K562 (cell line): ENCODE measurements around the gene NRN1L. TPM values are rescaled to one million over a fixed set of nuclear protein-coding genes. Genes with fewer than 3 reads are reported as not detected.
"Not testable (repeated sequence)": the region's sequence is repeated elsewhere in the genome, so short reads cannot be mapped to it uniquely, and the experiment has no call there.

Experiments used
- ATAC-seq: fragments of 200-7000 bp; cut with Tn5 transposase; 3 replicates; pipeline ENCODE4 v1.9.1; 2020; ENCODE audit warnings: moderate library complexity
- BruUV-seq: library from RNA; stranded (reverse); fragments of 400-500 nt; replicated peaks from 2 replicates; lab custom pipeline; 2021; lab: Mats Ljungman, UMichigan
- CTCF ChIA-PET: fragments of 300-600 bp; formaldehyde crosslinking; extraction: SDS; loops from one replicate; lab custom pipeline; 2021; ENCODE audit warnings: low intra/inter-chr PET ratio; lab: Yijun Ruan, JAX
- POLR2A ChIA-PET: fragments of 300-600, 350-650 bp; sonication (Branson Sonifier 250); formaldehyde crosslinking; extraction: SDS; loops from one replicate; lab custom pipeline; 2021; ENCODE audit warnings: antibody characterized with exemption, inconsistent platforms; lab: Yijun Ruan, JAX
- DNase-seq, 4 experiments: peaks; one replicate each; pipeline versions ENCODE4 v3.0.0 to v3.0.0-alpha.2; 2011 to 2018; ENCODE audit warnings: low spot score in 3 of 4, mixed read lengths in 3 of 4; ENCODE audit errors: extremely low read depth in 1 of 4
- FAIRE-seq: peaks from 2 replicates; lab custom pipeline; 2011; peaks lifted over from hg19 to GRCh38; lab: Jason Lieb, UNC
- H2AFZ ChIP-seq: 2 replicates; pipeline ENCODE4 v1.6.0; 2011; ENCODE audit warnings: low read depth, low read length, control low read depth, inconsistent platforms
- H3K27ac ChIP-seq: fragments of 200-600 bp; 3 replicates; pipeline ENCODE4 v1.8.0; 2011; ENCODE audit warnings: low read depth, mild to moderate bottlenecking, control low read depth, inconsistent platforms, low read length, moderate library complexity, mixed read lengths; ENCODE audit errors: extremely low read depth
- H3K27me3 ChIP-seq, 2 experiments: fragments of 300-600 bp in 1 of 2; 2 replicates in 1 of 2; 3 replicates in 1 of 2; pipeline versions ENCODE4 v1.6.0 to v1.8.0; 2011; ENCODE audit warnings: inconsistent platforms in 2 of 2, low read length in 2 of 2, mild to moderate bottlenecking in 1 of 2, mixed read lengths in 1 of 2, moderate library complexity in 1 of 2; ENCODE audit not compliant: control insufficient read depth in 2 of 2, insufficient read depth in 2 of 2
- H3K36me3 ChIP-seq: fragments of 300-600 bp; 3 replicates; pipeline ENCODE4 v1.8.0; 2011; ENCODE audit warnings: mild to moderate bottlenecking, low read length, inconsistent platforms; ENCODE audit not compliant: control insufficient read depth, insufficient read depth
- H3K4me1 ChIP-seq, 2 experiments: fragments of 200-600 bp in 1 of 2; replicated peaks in 1 of 2; 2 replicates in 1 of 2; 3 replicates in 1 of 2; pipeline versions ENCODE4 v1.5.1 to v1.8.0; 2011; ENCODE audit warnings: inconsistent platforms in 2 of 2, low read length in 2 of 2, mild to moderate bottlenecking in 1 of 2, mixed read lengths in 1 of 2, moderate library complexity in 1 of 2; ENCODE audit not compliant: control insufficient read depth in 2 of 2, insufficient read depth in 2 of 2
- H3K4me2 ChIP-seq: 2 replicates; pipeline ENCODE4 v1.6.1; 2011; ENCODE audit warnings: low read length, control low read depth, inconsistent platforms, mixed read lengths; ENCODE audit not compliant: insufficient read depth
- H3K4me3 ChIP-seq: fragments of 200-600 bp; sonication (generic), shearing (Covaris generic); 2 replicates; pipeline ENCODE4 v1.5.1; 2016; ENCODE audit warnings: control low read depth, inconsistent platforms
- H3K79me2 ChIP-seq: fragments of 200-600 bp; 3 replicates; pipeline ENCODE4 v1.8.0; 2011; ENCODE audit warnings: low read length, inconsistent platforms; ENCODE audit not compliant: control insufficient read depth, insufficient read depth
- H3K9ac ChIP-seq, 2 experiments: 2 replicates each; pipeline versions ENCODE4 v1.6.0 to v1.6.1; 2011; ENCODE audit warnings: low read depth in 2 of 2, low read length in 2 of 2, control low read depth in 1 of 2, inconsistent platforms in 1 of 2, mild to moderate bottlenecking in 1 of 2, mixed read lengths in 1 of 2; ENCODE audit not compliant: insufficient read depth in 1 of 2
- H3K9me1 ChIP-seq: one replicate; pipeline ENCODE4 v1.6.0; 2011; ENCODE audit warnings: inconsistent platforms, mild to moderate bottlenecking, low read length, moderate library complexity; ENCODE audit not compliant: control insufficient read depth, insufficient read depth
- H3K9me3 ChIP-seq: replicated peaks from 2 replicates; pipeline ENCODE4 v1.5.1; 2011; ENCODE audit warnings: low read depth, low read length, inconsistent platforms; ENCODE audit not compliant: control insufficient read depth, insufficient read depth
- H4K20me1 ChIP-seq: replicated peaks from 2 replicates; pipeline ENCODE4 v1.6.1; 2011; ENCODE audit warnings: low read length, inconsistent platforms, mixed read lengths; ENCODE audit not compliant: control insufficient read depth, insufficient read depth
- MAFG ChIP-seq: fragments of 450-650 bp; conservative IDR thresholded peaks from 2 replicates; pipeline ENCODE4 v1.6.1; 2016; ENCODE audit warnings: missing genetic modification characterization, missing compliant biosample characterization
- RBM25 ChIP-seq: fragments of 200-400 bp; formaldehyde crosslinking; IDR thresholded peaks from 2 replicates; pipeline ENCODE4 v1.6.1; 2018; ENCODE audit warnings: low read length, low read depth, moderate library complexity; ENCODE audit not compliant: severe bottlenecking
- ZNF140 ChIP-seq: fragments of 250-450 bp; sonication (Bioruptor Pico); IDR thresholded peaks from 2 replicates; pipeline ENCODE4 v1.8.0; 2021; ENCODE audit warnings: moderate library complexity, mild to moderate bottlenecking, inconsistent platforms
- ZNF24 ChIP-seq: fragments of 450-650 bp; IDR thresholded peaks from 2 replicates; pipeline ENCODE4 v1.6.1; 2016
- WGBS: fragments of 100-300 bp; shearing (Covaris generic); methylation state at CpG from one replicate; pipeline ENCODE4 v1.1.6; 2016; ENCODE audit warnings: low coverage, mixed read lengths; ENCODE audit not compliant: insufficient coverage; ENCODE audit errors: missing lambda C conversion rate; 5-methylcytosine and 5-hydroxymethylcytosine counted together
- in situ Hi-C: fragments of 300-500 bp; cut with MboI; formaldehyde crosslinking; loops from 4 replicates; pipeline ENCODE4 v1.15.0; 2018; ENCODE audit warnings: inconsistent platforms, mixed read lengths
- intact Hi-C: fragments of 100-400 bp; cut with micrococcal nuclease; formaldehyde crosslinking; loops from 2 replicates; pipeline ENCODE4 v1.14.2; 2022
- polyA plus RNA-seq, 8 experiments: library from polyadenylated mRNA; depleted of rRNA in 4 of 8; stranded (reverse) in 5 of 8; unstranded in 3 of 8; fragments of >200 nt; fragmentation: Nextera tagmentation in 2 of 8; fragmentation: Illumina TruSeq in 1 of 8; extraction: Ambion mirVana in 2 of 8; extraction: Trizol in 1 of 8; gene quantifications; 2 replicates each; pipeline versions ENCODE4 v1.2.1 to v1.2.3, GENCODE V29; 2011 to 2014; ENCODE audit warnings: inconsistent platforms in 1 of 8, missing spikeins in 1 of 8
- total RNA-seq, 7 experiments: library from RNA; depleted of rRNA in 6 of 7; stranded (reverse); fragments of >200 nt in 6 of 7; fragmentation: Illumina TruSeq in 2 of 7; extraction: Trizol in 2 of 7; gene quantifications; 2 replicates each; pipeline versions ENCODE4 v1.2.1 to v1.2.3, GENCODE V29; 2011 to 2021; ENCODE audit warnings: low replicate concordance in 1 of 7
- TF ChIP-seq, protein P1 (sequence below): fragments of 250-450 bp; sonication (Bioruptor Pico); IDR thresholded peaks from 2 replicates; pipeline ENCODE4 v1.8.0; 2021; ENCODE audit warnings: moderate library complexity, mild to moderate bottlenecking, inconsistent platforms
- TF ChIP-seq, protein P2 (sequence below), 2 experiments: fragments of 450-650 bp in 1 of 2; sonication (generic) in 1 of 2; formaldehyde crosslinking; conservative IDR thresholded peaks; 2 replicates each; pipeline versions ENCODE4 v1.4.0 to v1.8.1; 2020 to 2022; ENCODE audit warnings: mild to moderate bottlenecking in 1 of 2, missing genetic modification reagents in 1 of 2
- TF ChIP-seq, protein P3 (sequence below): IDR thresholded peaks from 2 replicates; pipeline ENCODE4 v1.6.1; 2011; ENCODE audit warnings: borderline replicate concordance, low read depth, mild to moderate bottlenecking, moderate library complexity, low read length; ENCODE audit not compliant: insufficient read depth, poor library complexity, severe bottlenecking

Gene NRN1L
- total and polyA plus RNA-seq, 9 of the 15 experiments (the other 6 are each of a cell fraction or from before 2014, with no cell fraction given): 0.22 to 0.86 (median 0.61) TPM; not detected in 5

GRCh38 chr16:67914758-67915495 is 30.2 kb downstream of the NRN1L start:
- no peak overlapping the region for H2AFZ ChIP-seq
- WGBS: 38% methylated on average over 7 of the region's 7 CpGs
- no peak overlapping the region for H3K27ac ChIP-seq
- ChIA-PET CTCF (no interaction called here), POLR2A (interaction anchor here (0.6 to 1.8 kb wide), 6 partner anchors 9 to 389 kb away, joined by 3 to 6 read pairs (median 3); no protein-coding TSS in a partner anchor)
- TF ChIP-seq, protein P1, sequence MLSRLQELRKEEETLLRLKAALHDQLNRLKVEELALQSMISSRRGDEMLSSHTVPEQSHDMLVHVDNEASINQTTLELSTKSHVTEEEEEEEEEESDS (CRISPR knock-in tag): no peak
- TF ChIP-seq, protein P2, sequence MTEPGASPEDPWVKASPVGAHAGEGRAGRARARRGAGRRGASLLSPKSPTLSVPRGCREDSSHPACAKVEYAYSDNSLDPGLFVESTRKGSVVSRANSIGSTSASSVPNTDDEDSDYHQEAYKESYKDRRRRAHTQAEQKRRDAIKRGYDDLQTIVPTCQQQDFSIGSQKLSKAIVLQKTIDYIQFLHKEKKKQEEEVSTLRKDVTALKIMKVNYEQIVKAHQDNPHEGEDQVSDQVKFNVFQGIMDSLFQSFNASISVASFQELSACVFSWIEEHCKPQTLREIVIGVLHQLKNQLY (CRISPR knock-in tag; conservative IDR thresholded peaks at IDR 0.05): no peak
- TF ChIP-seq RBM25 (no peak), ZNF24 (peak; percentile 93), ZNF140 (no peak), MAFG (tag) (no peak)
- TF ChIP-seq, protein P3, sequence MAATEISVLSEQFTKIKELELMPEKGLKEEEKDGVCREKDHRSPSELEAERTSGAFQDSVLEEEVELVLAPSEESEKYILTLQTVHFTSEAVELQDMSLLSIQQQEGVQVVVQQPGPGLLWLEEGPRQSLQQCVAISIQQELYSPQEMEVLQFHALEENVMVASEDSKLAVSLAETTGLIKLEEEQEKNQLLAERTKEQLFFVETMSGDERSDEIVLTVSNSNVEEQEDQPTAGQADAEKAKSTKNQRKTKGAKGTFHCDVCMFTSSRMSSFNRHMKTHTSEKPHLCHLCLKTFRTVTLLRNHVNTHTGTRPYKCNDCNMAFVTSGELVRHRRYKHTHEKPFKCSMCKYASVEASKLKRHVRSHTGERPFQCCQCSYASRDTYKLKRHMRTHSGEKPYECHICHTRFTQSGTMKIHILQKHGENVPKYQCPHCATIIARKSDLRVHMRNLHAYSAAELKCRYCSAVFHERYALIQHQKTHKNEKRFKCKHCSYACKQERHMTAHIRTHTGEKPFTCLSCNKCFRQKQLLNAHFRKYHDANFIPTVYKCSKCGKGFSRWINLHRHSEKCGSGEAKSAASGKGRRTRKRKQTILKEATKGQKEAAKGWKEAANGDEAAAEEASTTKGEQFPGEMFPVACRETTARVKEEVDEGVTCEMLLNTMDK: no peak
- ATAC-seq (no peak), FAIRE-seq (no peak), DNase-seq (no peak)
- peaks cover 5 to 16% of the 10 kb centered on the region in 2 experiments; a peak in 4 of 5 replicates for H3K4me1 ChIP-seq
- in situ Hi-C loops: no loop called here
- no peak overlapping the region for H3K4me2 ChIP-seq
- H4K20me1 ChIP-seq: peaks cover 14% of the 10 kb centered on the region
- H3K9me1 ChIP-seq: peaks cover 4% of the 10 kb centered on the region
- H3K79me2 ChIP-seq: no peaks in the 10 kb centered on the region
- no peaks in the 10 kb centered on the region for H3K36me3 ChIP-seq
- H3K4me3 ChIP-seq: no peak overlapping the region
- intact Hi-C loops: no loop called here
- H3K9ac ChIP-seq: no peak overlapping the region; a peak in 1 of 4 replicates
- H3K27me3 ChIP-seq: no peaks in the 10 kb centered on the region
- no peaks in the 10 kb centered on the region for H3K9me3 ChIP-seq
- BruUV-seq: no TSS peak

DNA sequence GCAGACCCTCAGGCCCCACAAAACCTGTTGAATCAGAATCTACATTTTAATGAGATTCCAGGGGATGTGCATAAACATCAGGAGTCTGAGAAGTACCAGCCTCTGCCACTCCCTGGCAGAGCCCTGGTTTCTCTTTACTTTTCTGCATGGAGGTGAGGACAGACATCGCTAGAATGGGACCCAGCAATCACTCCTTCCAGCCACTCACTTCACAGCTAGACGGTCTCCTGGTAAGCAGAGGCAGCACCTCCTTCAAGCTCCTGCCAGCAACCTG is 30.7 kb downstream of the NRN1L start:
- H3K9me3 ChIP-seq, BruUV-seq, H3K4me2 ChIP-seq, H3K9ac ChIP-seq, H3K27me3 ChIP-seq, H3K36me3 ChIP-seq, intact Hi-C loops, FAIRE-seq, in situ Hi-C loops, H3K27ac ChIP-seq, ATAC-seq, H3K79me2 ChIP-seq, H2AFZ ChIP-seq, CTCF ChIA-PET, H3K9me1 ChIP-seq, H3K4me3 ChIP-seq, DNase-seq: not testable (repeated sequence)
- Histone ChIP-seq H4K20me1 (peaks cover 14% of the 10 kb centered on the region), H3K4me1 (peaks cover 5 to 16% of the 10 kb centered on the region in 2 experiments; a peak in 4 of 5 replicates)
- POLR2A ChIA-PET: interaction anchor here (0.6 to 1.8 kb wide), 3 partner anchors 10 to 197 kb away, joined by 3 to 6 read pairs (median 6); no protein-coding TSS in a partner anchor
- WGBS: 33% methylated on average over 1 of the region's 2 CpGs
